HuH-7 (cell line): ENCODE results near the gene ZEB2.

ENCODE experiments used
- DNase-seq: peaks from one replicate; pipeline ENCODE4 v3.0.0; 2011; ENCODE audit warnings: low spot score

The ZEB2 gene

DNA sequence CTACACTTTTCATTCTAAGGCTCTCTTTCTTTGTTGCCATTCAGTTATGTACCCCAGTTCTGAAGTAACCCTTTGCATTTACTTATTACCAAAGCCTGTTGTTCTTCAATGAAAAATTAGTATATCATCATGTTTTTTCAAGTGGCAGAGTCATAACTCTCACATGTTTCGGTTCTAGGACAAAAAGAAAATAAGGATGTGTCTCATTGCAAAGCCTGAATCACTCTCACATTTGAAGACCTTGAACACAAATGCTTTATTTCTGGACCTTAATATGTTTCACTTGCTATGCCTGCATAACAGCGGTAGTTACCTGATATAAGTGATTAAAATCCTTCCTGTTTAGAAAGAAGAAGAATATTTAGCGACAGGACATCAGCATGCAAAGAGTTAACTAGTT, 49.1 kb downstream of the ZEB2 start:
- DNase-seq = no peak

DNA sequence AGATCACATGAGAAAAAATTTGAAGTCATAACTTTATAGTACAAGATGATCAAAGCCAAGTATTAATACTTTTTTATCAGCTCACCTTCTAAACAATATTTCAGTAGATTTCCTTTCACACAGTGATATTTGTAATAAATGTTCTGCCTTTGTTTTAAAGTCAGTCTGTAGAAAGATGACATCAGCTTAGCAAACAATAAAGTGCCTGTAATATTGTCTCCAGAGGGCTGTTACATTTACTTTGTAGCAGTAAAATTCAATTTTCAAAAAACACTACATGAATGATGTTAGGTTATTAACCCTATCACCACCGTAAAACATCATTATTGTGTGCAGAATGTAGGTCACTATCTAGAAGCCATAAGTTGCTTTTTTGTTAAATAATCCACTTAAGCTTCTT, 49.6 kb downstream of the ZEB2 start:
- DNase-seq = no peak

- DNase-seq = no peak
Measured at GRCh38 chr2:144469798-144470197, 50.1 kb downstream of the ZEB2 start.

DNA sequence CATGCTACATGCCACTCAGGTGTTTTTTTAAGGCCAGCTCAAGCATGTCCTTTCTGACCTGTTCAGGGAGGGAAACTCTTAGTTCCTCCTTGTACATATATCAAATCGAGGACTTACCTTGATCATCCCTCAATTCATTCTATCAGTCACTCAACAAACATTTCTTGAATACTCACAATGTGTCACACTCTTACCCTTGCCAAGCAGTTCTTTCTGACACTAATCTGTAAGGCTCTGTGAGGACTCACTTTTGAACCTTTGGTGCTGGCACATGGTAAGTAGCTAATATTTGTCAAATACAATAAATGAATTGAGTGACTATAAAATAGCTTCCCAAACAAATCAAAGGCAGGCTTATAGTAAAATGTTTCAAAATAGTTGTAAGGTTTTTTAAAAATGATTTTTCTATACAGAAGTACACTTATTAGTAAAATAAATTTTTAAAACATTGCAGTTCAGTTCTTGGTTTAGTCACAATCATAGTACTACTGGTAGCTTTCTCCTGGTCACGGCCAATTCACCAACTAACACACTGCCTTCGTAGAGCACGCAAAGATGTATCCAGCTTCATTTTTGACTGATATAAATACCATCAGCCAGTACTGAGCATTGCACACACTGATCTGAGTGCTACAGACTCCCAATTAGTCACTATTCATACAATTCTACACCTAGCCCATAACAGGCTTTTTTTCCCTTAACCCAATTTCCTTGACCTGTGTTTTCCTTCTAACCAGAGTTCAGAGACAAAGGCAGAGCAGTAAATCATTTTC, 50.9 kb downstream of the ZEB2 start:
- DNase-seq = no peak

GRCh38 chr2:144467502-144468137, 52.3 kb downstream of the ZEB2 start:
- no peak for DNase-seq

DNA sequence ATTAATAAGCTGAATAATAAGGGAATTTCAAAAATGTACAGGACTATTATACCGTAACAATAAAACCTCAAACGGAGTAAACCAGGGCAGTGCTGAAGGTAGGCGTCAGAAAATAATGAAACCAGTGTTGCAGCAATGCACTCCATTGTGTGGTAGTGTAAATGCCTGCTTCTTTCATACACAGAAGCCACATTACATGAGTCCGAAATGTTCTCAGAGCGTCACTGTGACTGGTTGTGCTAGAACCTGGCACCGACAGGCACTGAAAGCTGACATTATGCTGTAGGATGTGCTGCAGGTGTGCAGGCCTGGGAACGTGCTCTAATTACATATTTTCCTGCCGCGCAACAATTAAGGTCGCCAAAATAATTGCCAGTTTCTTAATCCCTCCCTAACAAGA, 53.3 kb downstream of the ZEB2 start:
- DNase-seq = no peak

DNA sequence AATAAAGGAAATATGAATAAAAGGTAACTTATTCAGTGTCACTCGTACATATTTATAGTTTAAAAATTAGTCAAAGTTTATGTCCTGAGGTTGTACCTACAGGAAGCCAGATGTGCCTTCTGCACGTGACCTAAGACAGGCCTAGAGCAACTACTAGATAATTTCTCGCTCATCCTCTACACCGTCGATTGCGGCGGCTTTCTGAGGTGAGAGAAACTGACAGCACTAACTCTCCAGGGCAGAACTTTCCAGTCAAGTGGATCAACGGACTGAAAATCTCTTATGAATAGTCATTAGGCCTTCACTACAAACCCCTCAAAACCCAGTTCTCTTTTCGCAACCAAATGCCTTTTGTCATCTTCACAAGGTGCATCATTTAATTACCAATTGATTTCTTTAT, 54.2 kb downstream of the ZEB2 start:
- no peak for DNase-seq

- peak; percentile 7 for DNase-seq
Measured at GRCh38 chr2:144464730-144465129, 55.2 kb downstream of the ZEB2 start.

GRCh38 chr2:144463266-144463665, 56.7 kb downstream of the ZEB2 start:
- DNase-seq = no peak

DNA sequence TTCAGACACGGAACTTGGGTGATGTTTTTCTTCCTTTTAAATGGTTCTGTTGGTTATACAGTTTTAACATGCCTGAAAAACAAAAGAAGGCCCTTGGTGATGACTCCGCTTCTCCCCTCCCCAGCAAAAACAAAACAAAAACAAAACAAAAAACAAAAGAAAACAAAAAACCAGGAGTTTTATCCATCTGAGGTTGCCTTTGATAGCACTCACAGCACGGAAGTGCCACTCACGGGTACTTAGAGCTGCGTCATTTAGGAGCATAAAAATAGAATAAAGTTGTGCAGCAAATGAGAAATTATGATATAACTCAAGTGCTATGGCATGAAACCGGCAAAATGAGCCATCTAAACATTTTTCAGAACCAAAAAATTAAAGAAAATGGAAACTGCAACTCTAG, 57.7 kb downstream of the ZEB2 start:
- DNase-seq = no peak

GRCh38 chr2:144461308-144461766, 58.6 kb downstream of the ZEB2 start:
- DNase-seq = no peak

GRCh38 chr2:144460727-144461307, 59.1 kb downstream of the ZEB2 start:
- DNase-seq = no peak

DNA sequence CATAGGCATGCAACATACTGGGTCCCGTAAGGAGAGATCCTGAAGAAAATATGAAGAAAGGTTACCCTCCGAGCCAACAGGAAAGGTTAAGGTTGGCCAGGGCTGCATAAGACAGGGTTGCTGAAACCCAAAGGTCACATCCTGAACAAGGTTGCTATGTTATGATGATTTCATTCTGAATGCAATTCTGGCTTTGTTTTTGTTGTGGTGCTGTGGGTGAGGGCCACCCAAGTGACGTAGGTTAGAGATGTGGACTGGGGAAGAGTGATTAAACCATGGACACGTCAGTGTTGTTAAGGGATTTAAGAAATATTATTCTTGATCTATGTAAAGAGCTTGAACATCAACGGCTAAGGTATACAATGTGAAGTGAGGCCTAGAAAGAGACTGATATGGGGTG, 60.0 kb downstream of the ZEB2 start:
- no peak for DNase-seq

- no peak for DNase-seq
Measured at GRCh38 chr2:144459286-144459685, 60.6 kb downstream of the ZEB2 start.

DNA sequence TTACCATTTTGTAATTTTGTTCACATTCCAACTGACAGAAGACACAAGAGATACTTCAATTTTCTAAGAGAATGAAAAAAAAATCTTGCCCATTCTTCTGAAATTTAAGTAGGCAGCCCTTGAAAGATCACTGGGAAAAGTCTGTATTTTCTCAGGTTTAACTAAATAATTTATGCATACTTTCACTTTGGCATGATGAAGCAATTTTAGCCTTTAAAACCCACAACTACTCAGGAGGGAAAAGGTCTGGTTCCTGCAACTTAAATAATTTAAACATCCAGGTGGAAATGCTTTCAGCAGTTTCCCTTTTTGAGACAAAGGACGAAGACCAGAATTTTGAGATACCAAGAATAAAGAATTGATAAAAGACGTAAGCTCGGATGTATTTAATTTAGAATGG, 61.4 kb downstream of the ZEB2 start:
- no peak for DNase-seq

DNA sequence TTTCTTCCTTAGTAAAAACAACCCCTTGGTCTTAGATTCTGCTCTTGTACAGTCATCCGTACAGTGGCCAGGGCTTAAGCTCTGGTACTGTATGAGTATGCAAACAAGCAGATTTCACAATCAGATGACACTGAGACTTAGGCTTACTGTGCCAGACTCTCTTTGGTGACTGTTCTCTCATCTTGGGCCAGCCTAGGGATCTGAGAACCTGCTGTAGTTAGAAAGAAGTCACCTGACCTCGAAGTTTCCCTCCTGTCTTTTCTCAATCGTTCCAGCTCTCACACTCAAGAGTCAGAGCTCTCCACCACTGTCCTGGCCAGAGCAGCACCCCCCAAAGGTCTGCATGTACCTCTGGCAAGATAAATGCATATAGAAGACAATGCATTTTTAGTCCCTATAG, 63.2 kb downstream of the ZEB2 start:
- DNase-seq = peak; percentile 2

- no peak for DNase-seq
Measured at GRCh38 chr2:144455987-144456386, 63.9 kb downstream of the ZEB2 start.

GRCh38 chr2:144454466-144455287, 65.2 kb downstream of the ZEB2 start:
- no peak for DNase-seq

DNA sequence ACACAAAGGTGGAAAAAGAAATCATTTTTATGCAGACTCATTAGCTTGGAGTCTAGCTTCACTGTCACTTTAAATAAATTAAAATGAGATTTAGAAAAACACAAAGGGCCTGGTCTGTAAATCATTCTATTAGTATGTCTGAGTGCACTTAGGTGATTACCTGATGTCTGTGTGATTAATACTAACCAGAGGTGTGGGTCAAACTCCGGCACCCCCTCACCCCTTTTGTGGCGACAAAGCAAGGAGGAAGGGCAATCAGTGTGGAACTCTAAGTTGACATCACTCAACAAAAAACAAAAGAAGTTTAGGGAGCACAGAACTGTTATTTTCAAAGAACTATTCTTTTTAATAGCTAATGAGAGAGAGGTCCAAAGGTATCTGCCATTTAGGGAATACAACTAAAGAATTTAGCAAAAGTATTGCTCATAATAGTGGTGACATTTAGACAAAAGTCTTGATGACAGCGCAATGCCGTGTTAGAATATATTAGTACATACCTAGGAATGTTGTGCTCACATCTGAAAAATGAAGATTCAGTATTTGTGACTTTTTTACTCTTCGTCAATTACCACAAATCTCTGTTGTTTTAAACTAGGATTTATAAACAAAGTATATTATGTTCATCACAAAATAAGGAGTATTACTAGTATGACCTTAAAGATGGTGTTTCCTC, 66.3 kb downstream of the ZEB2 start:
- no peak for DNase-seq

DNA sequence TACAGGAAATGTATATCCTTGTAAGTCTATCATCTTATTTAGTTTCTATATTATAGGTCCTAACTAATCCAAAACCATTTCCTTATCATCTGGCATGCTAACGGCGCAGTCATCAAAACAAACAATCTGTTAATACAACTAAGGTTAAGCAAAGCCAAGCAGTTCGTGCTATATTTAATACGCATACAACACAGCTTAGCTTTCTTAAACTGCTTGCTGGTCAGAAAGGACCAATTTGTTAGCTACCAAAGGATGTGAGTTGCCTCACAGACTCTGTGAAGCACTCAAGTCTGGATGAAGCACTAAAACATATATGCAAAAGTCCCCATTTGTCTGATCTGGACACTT, 67.0 kb downstream of the ZEB2 start:
- no peak for DNase-seq

DNA sequence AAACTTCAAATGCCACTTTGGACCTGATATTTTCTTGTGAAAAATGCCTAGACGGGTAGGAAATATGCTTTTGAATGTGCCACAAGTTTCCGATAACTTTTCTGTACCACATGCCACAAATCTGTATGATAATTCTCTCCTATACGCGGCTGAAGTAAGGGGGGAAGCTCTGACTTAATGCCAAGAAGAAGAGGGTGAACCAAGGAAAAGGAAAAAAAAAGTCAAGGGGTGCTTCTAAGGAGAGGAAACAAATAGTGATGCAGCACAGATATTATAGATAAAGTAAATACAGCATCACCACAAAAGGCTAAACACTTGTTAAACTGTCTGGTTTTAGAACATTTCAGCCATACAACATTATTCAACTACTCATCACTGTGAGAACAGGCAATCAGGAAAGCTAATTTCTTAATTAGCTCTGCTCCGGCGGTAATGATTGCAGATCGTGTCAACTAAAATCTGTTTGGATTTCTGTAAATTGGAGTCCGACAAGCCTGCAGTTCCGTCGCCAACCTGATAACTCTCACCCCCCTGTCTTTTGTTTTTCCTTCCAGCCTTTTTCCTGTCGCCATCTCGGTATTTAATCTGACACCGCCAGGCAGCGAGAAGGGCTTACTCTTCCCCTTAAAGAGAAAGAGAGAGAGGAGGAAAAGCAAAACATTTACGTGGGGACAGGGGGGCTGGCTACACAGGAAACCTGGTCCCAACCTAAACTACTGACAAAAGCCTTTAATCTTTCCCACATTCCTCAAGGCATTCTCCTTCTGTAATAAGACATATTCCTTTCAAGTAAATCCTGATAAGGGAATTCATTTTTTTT, 67.5 kb downstream of the ZEB2 start:
- DNase-seq = no peak
